HepG2 (cell line): ENCODE measurements around the gene SYT1. TPM values are rescaled to one million over a fixed set of nuclear protein-coding genes. Genes with fewer than 3 reads are reported as not detected.

Experiments
- ATAC-seq: fragments of 200-7000 bp; cut with Tn5 transposase; 3 replicates; pipeline ENCODE4 v1.9.1; 2020; ENCODE audit warnings: mild to moderate bottlenecking, moderate library complexity
- BruUV-seq: library from RNA; stranded (reverse); fragments of 400-500 nt; replicated peaks from 2 replicates; lab custom pipeline; 2021; lab: Mats Ljungman, UMichigan
- CTCF ChIA-PET: fragments of 300-600 bp; formaldehyde crosslinking; extraction: SDS; loops from one replicate; lab custom pipeline; 2021; ENCODE audit warnings: low total read pairs, inconsistent platforms, low intra/inter-chr PET ratio; lab: Yijun Ruan, JAX
- POLR2A ChIA-PET: fragments of 350-600 bp; sonication (Branson Sonifier 250); formaldehyde crosslinking; loops from one replicate; lab custom pipeline; 2020; ENCODE audit warnings: antibody characterized with exemption, inconsistent platforms; lab: Yijun Ruan, JAX
- DNase-seq: peaks from one replicate; pipeline ENCODE4 v3.0.0-alpha.2; 2015; ENCODE audit warnings: low spot score
- FAIRE-seq: peaks from 3 replicates; lab custom pipeline; 2011; peaks lifted over from hg19 to GRCh38; lab: Jason Lieb, UNC
- H2AFZ ChIP-seq: one replicate; pipeline ENCODE4 v1.6.1; 2011; ENCODE audit warnings: low read length, inconsistent platforms
- H3K27ac ChIP-seq: fragments of 300-600 bp; 3 replicates; pipeline ENCODE4 v1.8.0; 2011; ENCODE audit warnings: mixed run types, mild to moderate bottlenecking, mixed read lengths, low read length, inconsistent platforms; ENCODE audit not compliant: insufficient read depth; ENCODE audit errors: extremely low read length
- H3K27me3 ChIP-seq, 2 experiments: fragments of 200-600 bp in 1 of 2; 2 replicates in 1 of 2; 3 replicates in 1 of 2; pipeline versions ENCODE4 v1.6.0 to v1.8.0; 2011; ENCODE audit warnings: low read length in 2 of 2, mild to moderate bottlenecking in 2 of 2, moderate library complexity in 2 of 2, inconsistent platforms in 1 of 2; ENCODE audit not compliant: insufficient read depth in 2 of 2, control insufficient read depth in 1 of 2
- H3K36me3 ChIP-seq, 2 experiments: fragments of 200-600 bp in 1 of 2; replicated peaks in 1 of 2; 2 replicates in 1 of 2; 3 replicates in 1 of 2; pipeline versions ENCODE4 v1.5.1 to v1.8.0; 2011; ENCODE audit warnings: low read length in 2 of 2, inconsistent platforms in 1 of 2; ENCODE audit not compliant: insufficient read depth in 2 of 2, control insufficient read depth in 1 of 2
- H3K4me1 ChIP-seq: 2 replicates; pipeline ENCODE4 v1.5.1; 2012; ENCODE audit warnings: low read length, inconsistent platforms; ENCODE audit not compliant: insufficient read depth
- H3K4me2 ChIP-seq: 2 replicates; pipeline ENCODE4 v1.6.0; 2011; ENCODE audit warnings: low read depth, low read length, inconsistent platforms
- H3K4me3 ChIP-seq, 3 experiments: fragments of 200-600 bp in 1 of 3; sonication (generic), shearing (Covaris generic) in 1 of 3; replicated peaks in 1 of 3; 2 replicates each; pipeline ENCODE4 v1.5.1; 2011 to 2016; ENCODE audit warnings: low read length in 3 of 3, inconsistent platforms in 2 of 3, low read depth in 2 of 3, mild to moderate bottlenecking in 2 of 3, control low read depth in 1 of 3, mixed read lengths in 1 of 3; ENCODE audit not compliant: insufficient read depth in 1 of 3
- H3K79me2 ChIP-seq: one replicate; pipeline ENCODE4 v1.6.1; 2011; ENCODE audit warnings: low read length, inconsistent platforms; ENCODE audit not compliant: insufficient read depth
- H3K9ac ChIP-seq: 2 replicates; pipeline ENCODE4 v1.6.0; 2011; ENCODE audit warnings: mild to moderate bottlenecking, low read depth, low read length, inconsistent platforms; ENCODE audit not compliant: insufficient read depth
- H3K9me3 ChIP-seq: 2 replicates; pipeline ENCODE4 v1.5.1; 2012; ENCODE audit warnings: mild to moderate bottlenecking, low read length
- H4K20me1 ChIP-seq: 2 replicates; pipeline ENCODE4 v1.6.0; 2011; ENCODE audit warnings: inconsistent platforms, mild to moderate bottlenecking, low read length, moderate library complexity; ENCODE audit not compliant: insufficient read depth
- ERF ChIP-seq: IDR thresholded peaks from 2 replicates; pipeline ENCODE4 v1.6.1; 2018; ENCODE audit warnings: missing biosample characterization, missing genetic modification reagents
- GFI1 ChIP-seq: sonication (generic); formaldehyde crosslinking; IDR thresholded peaks from 2 replicates; pipeline ENCODE4 v1.5.0; 2020; ENCODE audit warnings: missing genetic modification reagents, mild to moderate bottlenecking, borderline replicate concordance
- GLI4 ChIP-seq: sonication (generic); formaldehyde crosslinking; IDR thresholded peaks from 2 replicates; pipeline ENCODE4 v1.5.1; 2020; ENCODE audit warnings: missing genetic modification reagents, mild to moderate bottlenecking, moderate library complexity, borderline replicate concordance
- HCFC1 ChIP-seq: fragments of 150-350 bp; IDR thresholded peaks from 2 replicates; pipeline ENCODE4 v1.6.1; 2014; ENCODE audit warnings: low read depth, low read length
- HNF4G ChIP-seq, 2 experiments: sonication (generic) in 1 of 2; formaldehyde crosslinking in 1 of 2; IDR thresholded peaks; 2 replicates each; pipeline versions ENCODE4 v1.4.0 to v1.6.1; 2011 to 2020; ENCODE audit warnings: borderline replicate concordance in 2 of 2, low read depth in 2 of 2, mild to moderate bottlenecking in 2 of 2, low read length in 1 of 2, missing genetic modification reagents in 1 of 2, moderate library complexity in 1 of 2
- MAFF ChIP-seq: IDR thresholded peaks from 2 replicates; pipeline ENCODE4 v1.6.1; 2011; ENCODE audit warnings: low read depth, low read length, improper control_type of control experiment
- MAFK ChIP-seq, 2 experiments: IDR thresholded peaks in 1 of 2; conservative IDR thresholded peaks in 1 of 2; 2 replicates each; pipeline ENCODE4 v1.6.1; 2011; ENCODE audit warnings: improper control_type of control experiment in 2 of 2, low read length in 2 of 2
- NFE2 ChIP-seq: sonication (generic); formaldehyde crosslinking; IDR thresholded peaks from 2 replicates; pipeline ENCODE4 v1.4.0; 2020; ENCODE audit warnings: missing genetic modification reagents
- NFE2L2 ChIP-seq: fragments of 150-350 bp; IDR thresholded peaks from 2 replicates; pipeline ENCODE4 v1.6.1; 2014; ENCODE audit warnings: low read length
- SMAD3 ChIP-seq: sonication (generic); formaldehyde crosslinking; IDR thresholded peaks from 2 replicates; pipeline ENCODE4 v1.4.0; 2020; ENCODE audit warnings: missing genetic modification reagents
- ZNF282 ChIP-seq: fragments of 450-650 bp; IDR thresholded peaks from 2 replicates; pipeline ENCODE4 v1.6.1; 2018; ENCODE audit not compliant: partially characterized antibody
- ZNF432 ChIP-seq: sonication (generic); formaldehyde crosslinking; IDR thresholded peaks from 2 replicates; pipeline ENCODE4 v1.5.0; 2020; ENCODE audit warnings: missing genetic modification reagents, mild to moderate bottlenecking, borderline replicate concordance
- ZNF761 ChIP-seq: sonication (generic); formaldehyde crosslinking; conservative IDR thresholded peaks from 2 replicates; pipeline ENCODE4 v1.4.0; 2020; ENCODE audit warnings: mild to moderate bottlenecking, missing genetic modification reagents
- WGBS: methylation state at CpG from one replicate; pipeline ENCODE4 v1.1.6; 2017; ENCODE audit warnings: low lambda C conversion rate; 5-methylcytosine and 5-hydroxymethylcytosine counted together
- in situ Hi-C: cut with HindIII; loops from 2 replicates; pipeline ENCODE4 v1.10.0; 2017; ENCODE audit warnings: low pct_unique_long_range_greater_than_20kb; ENCODE audit not compliant: extremely low pct_ligation_motif_present
- intact Hi-C: fragments of 100-400 bp; cut with micrococcal nuclease; formaldehyde crosslinking; loops from one replicate; pipeline ENCODE4 v1.10.0; 2022; ENCODE audit not compliant: unreplicated experiment
- polyA plus RNA-seq, 8 experiments: library from polyadenylated mRNA; depleted of rRNA in 3 of 8; stranded (reverse) in 7 of 8; unstranded in 1 of 8; fragments of >200 nt; fragmentation: Illumina TruSeq in 4 of 8; extraction: Trizol in 4 of 8; gene quantifications; 2 replicates each; pipeline versions ENCODE4 v1.2.1 to v1.2.3, GENCODE V29; 2011 to 2016; ENCODE audit warnings: low read depth in 4 of 8, missing spikeins in 1 of 8, mixed read lengths in 1 of 8; ENCODE audit not compliant: insufficient read depth in 1 of 8
- total RNA-seq, 5 experiments: library from RNA; depleted of rRNA; stranded (reverse); fragments of >200 nt; fragmentation: Illumina TruSeq; extraction: Trizol; gene quantifications; 2 replicates each; pipeline ENCODE4 v1.2.3, GENCODE V29; 2016; ENCODE audit warnings: low read depth in 1 of 5
- TF ChIP-seq, protein P1 (sequence below): sonication (generic); formaldehyde crosslinking; IDR thresholded peaks from 2 replicates; pipeline ENCODE4 v1.4.0; 2020; ENCODE audit warnings: missing genetic modification reagents
- TF ChIP-seq, protein P2 (sequence below): sonication (generic); formaldehyde crosslinking; IDR thresholded peaks from 2 replicates; pipeline ENCODE4 v1.4.0; 2020; ENCODE audit warnings: missing genetic modification reagents

SYT1 gene
- total and polyA plus RNA-seq, 2 of the 13 experiments (the other 11 are each of a cell fraction or from before 2014, with no cell fraction given), result not detected

DNA sequence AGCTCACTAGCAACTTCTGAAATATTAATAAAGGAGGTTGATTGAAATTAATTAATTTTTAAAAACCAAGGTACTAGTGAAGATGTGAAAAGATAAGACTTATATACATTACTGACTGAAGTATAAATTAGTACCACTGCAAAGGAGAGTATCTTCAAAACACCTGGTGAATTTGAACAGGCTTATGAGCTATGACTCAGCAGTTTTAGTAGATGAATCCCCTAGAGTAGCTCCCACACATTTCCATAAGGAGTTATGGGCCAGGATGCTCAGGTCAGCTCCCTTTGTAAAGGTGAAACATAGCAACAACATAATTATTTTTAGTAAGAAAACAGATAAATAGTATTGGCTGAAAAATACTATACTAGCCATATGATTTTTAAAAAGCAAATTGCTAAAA, 218.6 kb downstream of the SYT1 start:
- FAIRE-seq (no peak), DNase-seq (no peak), ATAC-seq (no peak)
- ChIA-PET CTCF (no interaction called here), POLR2A (no interaction called here)
- Histone ChIP-seq H3K4me1 (no peaks in the 10 kb centered on the region), H3K9ac (no peak overlapping the region), H2AFZ (no peak overlapping the region), H3K4me3 (no peak overlapping the region), H4K20me1 (no peaks in the 10 kb centered on the region), H3K36me3 (no peaks in the 10 kb centered on the region), H3K27ac (no peak overlapping the region), H3K27me3 (no peaks in the 10 kb centered on the region), H3K4me2 (no peak overlapping the region), H3K9me3 (no peaks in the 10 kb centered on the region), H3K79me2 (no peaks in the 10 kb centered on the region)
- BruUV-seq, result no TSS peak
- intact Hi-C loops, result no loop called here
- peak; percentile 96 for TF ChIP-seq NFE2L2
- peak; percentile 84 for TF ChIP-seq MAFK (conservative IDR thresholded peaks at IDR 0.05 in 1 of 2, IDR thresholded peaks at IDR 0.05 in 1 of 2; ENCODE audit: low read length in 2 of 2)
- TF ChIP-seq ZNF761 (CRISPR knock-in tag), result no peak
- TF ChIP-seq NFE2 (CRISPR knock-in tag), result peak; percentile 74; the same call in 1 of the 2 replicates
- no peak for TF ChIP-seq ERF (CRISPR knock-in tag)
- TF ChIP-seq HNF4G (IDR thresholded peaks at IDR 0.05; ENCODE audit: borderline replicate concordance, low read depth, low read length), result no peak
- TF ChIP-seq HNF4G (CRISPR knock-in tag; IDR thresholded peaks at IDR 0.05; ENCODE audit: borderline replicate concordance, low read depth), result no peak
- peak; percentile 69 for TF ChIP-seq MAFF
- in situ Hi-C loops, result no loop called here

DNA sequence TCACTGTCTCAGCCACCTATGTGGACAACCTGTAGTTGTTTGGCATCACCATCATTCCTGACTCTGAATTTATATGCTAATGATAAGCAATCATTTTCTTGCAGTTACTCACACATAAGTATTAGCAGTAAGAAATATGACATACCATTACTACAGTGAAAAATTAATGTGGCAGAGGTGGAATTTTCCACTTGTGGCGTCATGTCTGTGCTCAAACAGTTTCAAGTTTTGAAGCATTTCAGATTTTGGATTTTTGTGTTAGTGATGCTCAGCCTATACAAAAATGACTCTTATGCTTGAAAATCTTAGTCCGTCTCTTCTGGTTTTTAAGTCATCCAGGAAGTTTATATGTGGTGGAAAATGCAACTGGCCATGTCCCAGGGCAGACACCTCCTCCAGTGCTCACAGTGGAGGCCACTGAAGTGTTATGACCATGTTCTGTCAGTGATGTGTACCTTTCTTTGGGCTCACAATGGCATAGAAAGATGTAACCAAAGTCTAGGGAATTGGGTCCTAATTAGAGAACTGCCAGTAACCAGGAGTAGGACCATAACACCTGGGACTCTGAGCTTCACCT, 220.6 kb downstream of the SYT1 start:
- H3K9ac ChIP-seq, result no peak overlapping the region
- intact Hi-C loops, result no loop called here
- 43% methylated on average over 2 of the region's 2 CpGs for WGBS
- H4K20me1 ChIP-seq, result no peaks in the 10 kb centered on the region
- BruUV-seq, result no TSS peak
- H2AFZ ChIP-seq, result no peak overlapping the region
- H3K9me3 ChIP-seq, result no peaks in the 10 kb centered on the region
- no peaks in the 10 kb centered on the region for H3K79me2 ChIP-seq
- H3K4me1 ChIP-seq, result no peaks in the 10 kb centered on the region
- DNase-seq, result no peak
- in situ Hi-C loops, result no loop called here
- no peaks in the 10 kb centered on the region for H3K27me3 ChIP-seq
- H3K36me3 ChIP-seq, result no peaks in the 10 kb centered on the region
- POLR2A ChIA-PET, result no interaction called here
- no peak for FAIRE-seq
- no peak for ATAC-seq
- no peak overlapping the region for H3K4me2 ChIP-seq
- H3K27ac ChIP-seq, result no peak overlapping the region
- CTCF ChIA-PET, result no interaction called here
- no peak overlapping the region for H3K4me3 ChIP-seq
- TF ChIP-seq, protein P1, sequence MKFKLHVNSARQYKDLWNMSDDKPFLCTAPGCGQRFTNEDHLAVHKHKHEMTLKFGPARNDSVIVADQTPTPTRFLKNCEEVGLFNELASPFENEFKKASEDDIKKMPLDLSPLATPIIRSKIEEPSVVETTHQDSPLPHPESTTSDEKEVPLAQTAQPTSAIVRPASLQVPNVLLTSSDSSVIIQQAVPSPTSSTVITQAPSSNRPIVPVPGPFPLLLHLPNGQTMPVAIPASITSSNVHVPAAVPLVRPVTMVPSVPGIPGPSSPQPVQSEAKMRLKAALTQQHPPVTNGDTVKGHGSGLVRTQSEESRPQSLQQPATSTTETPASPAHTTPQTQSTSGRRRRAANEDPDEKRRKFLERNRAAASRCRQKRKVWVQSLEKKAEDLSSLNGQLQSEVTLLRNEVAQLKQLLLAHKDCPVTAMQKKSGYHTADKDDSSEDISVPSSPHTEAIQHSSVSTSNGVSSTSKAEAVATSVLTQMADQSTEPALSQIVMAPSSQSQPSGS (CRISPR knock-in tag), result no peak
- TF ChIP-seq ZNF432 (CRISPR knock-in tag) (no peak), ZNF282 (no peak), GFI1 (no peak), SMAD3 (no peak), GLI4 (CRISPR knock-in tag) (no peak), HCFC1 (no peak)
- TF ChIP-seq, protein P2, sequence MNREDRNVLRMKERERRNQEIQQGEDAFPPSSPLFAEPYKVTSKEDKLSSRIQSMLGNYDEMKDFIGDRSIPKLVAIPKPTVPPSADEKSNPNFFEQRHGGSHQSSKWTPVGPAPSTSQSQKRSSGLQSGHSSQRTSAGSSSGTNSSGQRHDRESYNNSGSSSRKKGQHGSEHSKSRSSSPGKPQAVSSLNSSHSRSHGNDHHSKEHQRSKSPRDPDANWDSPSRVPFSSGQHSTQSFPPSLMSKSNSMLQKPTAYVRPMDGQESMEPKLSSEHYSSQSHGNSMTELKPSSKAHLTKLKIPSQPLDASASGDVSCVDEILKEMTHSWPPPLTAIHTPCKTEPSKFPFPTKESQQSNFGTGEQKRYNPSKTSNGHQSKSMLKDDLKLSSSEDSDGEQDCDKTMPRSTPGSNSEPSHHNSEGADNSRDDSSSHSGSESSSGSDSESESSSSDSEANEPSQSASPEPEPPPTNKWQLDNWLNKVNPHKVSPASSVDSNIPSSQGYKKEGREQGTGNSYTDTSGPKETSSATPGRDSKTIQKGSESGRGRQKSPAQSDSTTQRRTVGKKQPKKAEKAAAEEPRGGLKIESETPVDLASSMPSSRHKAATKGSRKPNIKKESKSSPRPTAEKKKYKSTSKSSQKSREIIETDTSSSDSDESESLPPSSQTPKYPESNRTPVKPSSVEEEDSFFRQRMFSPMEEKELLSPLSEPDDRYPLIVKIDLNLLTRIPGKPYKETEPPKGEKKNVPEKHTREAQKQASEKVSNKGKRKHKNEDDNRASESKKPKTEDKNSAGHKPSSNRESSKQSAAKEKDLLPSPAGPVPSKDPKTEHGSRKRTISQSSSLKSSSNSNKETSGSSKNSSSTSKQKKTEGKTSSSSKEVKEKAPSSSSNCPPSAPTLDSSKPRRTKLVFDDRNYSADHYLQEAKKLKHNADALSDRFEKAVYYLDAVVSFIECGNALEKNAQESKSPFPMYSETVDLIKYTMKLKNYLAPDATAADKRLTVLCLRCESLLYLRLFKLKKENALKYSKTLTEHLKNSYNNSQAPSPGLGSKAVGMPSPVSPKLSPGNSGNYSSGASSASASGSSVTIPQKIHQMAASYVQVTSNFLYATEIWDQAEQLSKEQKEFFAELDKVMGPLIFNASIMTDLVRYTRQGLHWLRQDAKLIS (CRISPR knock-in tag), result no peak
